ENCODE results near the gene EFNA2. TPM values are rescaled to one million over a fixed set of nuclear protein-coding genes. Genes with fewer than 3 reads are reported as not detected.
"Not testable (repeated sequence)": the region's sequence is repeated elsewhere in the genome, so short reads cannot be mapped to it uniquely, and the experiment has no call there.

The EFNA2 gene
- total RNA-seq, 2 donors from 2014 or later, result not detected

DNA sequence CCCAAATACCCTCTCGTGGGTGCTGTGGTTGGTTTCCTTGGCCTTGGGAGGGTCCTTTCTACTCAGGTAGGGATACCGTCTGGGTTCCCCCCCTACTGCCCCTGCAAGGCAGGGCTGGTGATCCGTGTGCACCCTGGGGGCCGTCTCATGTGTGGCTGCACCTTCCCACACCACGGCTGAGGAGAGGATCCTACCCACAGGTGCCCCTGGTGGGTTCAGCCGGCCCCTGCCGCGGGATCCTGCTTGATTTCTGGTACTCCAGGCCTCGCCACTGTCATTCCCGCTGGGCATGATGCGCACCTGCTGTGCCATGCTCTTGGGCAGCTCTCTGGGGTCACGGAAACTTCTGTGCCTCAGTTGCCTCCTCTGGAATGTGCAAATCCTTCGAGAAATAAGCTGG is 30.8 kb downstream of the EFNA2 start:
- Histone ChIP-seq H3K9me3 (no peaks in the 10 kb centered on the region), H3K4me3 (no peak overlapping the region), H3K27me3 (peaks cover 0 to 6% of the 10 kb centered on the region in 2 donors), H3K27ac (no peak overlapping the region), H3K36me3 (no peaks in the 10 kb centered on the region), H3K4me1 (peaks cover 0 to 9% of the 10 kb centered on the region in 2 donors)
- TF ChIP-seq, protein P1, sequence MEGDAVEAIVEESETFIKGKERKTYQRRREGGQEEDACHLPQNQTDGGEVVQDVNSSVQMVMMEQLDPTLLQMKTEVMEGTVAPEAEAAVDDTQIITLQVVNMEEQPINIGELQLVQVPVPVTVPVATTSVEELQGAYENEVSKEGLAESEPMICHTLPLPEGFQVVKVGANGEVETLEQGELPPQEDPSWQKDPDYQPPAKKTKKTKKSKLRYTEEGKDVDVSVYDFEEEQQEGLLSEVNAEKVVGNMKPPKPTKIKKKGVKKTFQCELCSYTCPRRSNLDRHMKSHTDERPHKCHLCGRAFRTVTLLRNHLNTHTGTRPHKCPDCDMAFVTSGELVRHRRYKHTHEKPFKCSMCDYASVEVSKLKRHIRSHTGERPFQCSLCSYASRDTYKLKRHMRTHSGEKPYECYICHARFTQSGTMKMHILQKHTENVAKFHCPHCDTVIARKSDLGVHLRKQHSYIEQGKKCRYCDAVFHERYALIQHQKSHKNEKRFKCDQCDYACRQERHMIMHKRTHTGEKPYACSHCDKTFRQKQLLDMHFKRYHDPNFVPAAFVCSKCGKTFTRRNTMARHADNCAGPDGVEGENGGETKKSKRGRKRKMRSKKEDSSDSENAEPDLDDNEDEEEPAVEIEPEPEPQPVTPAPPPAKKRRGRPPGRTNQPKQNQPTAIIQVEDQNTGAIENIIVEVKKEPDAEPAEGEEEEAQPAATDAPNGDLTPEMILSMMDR (IDR thresholded peaks at IDR 0.05), result no peak
- DNase-seq (ENCODE audit: low spot score), result no peak

DNA sequence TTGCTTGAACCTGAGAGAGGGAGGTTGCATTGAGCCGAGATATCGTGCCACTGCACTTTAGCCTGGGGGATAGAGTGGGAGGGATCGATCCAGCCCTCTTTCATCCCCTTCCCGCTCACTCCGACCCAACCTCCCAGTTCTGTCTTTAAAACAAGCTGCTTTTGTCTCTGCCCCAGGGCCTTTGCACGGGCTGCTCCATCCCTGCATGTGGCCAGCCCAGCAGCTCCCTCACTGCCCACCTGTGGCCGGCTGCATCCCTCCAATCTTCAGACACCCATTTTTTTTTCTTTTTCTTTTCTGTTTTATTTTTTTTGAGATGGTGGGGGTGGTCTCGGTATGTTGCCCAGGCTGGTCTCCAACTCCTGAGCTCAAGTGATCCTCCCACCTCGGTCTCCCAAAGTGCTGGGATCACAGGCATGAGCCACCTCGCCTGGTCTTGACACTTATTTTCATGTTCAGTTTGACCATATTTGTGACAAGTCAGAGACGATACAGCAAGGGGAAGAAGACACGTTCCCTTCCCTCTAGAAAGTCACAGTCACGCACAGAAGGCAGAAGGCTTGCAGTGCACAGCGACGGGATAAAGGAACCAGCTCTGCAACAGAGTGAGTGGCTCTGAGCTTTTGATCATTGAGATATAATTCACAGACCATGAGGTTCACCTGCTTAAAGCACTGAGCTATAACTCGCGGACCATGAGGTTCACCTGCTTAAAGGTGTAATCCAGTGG is 31.8 kb downstream of the EFNA2 start:
- peaks cover 0 to 9% of the 10 kb centered on the region in 2 donors for H3K4me1 ChIP-seq
- DNase-seq (ENCODE audit: low spot score), result no peak
- TF ChIP-seq, protein P1 (IDR thresholded peaks at IDR 0.05), result no peak
- no peaks in the 10 kb centered on the region for H3K36me3 ChIP-seq
- H3K9me3 ChIP-seq, result no peaks in the 10 kb centered on the region
- no peak overlapping the region for H3K27ac ChIP-seq
- H3K4me3 ChIP-seq, result no peak overlapping the region
- peaks cover 0 to 6% of the 10 kb centered on the region in 2 donors for H3K27me3 ChIP-seq

DNA sequence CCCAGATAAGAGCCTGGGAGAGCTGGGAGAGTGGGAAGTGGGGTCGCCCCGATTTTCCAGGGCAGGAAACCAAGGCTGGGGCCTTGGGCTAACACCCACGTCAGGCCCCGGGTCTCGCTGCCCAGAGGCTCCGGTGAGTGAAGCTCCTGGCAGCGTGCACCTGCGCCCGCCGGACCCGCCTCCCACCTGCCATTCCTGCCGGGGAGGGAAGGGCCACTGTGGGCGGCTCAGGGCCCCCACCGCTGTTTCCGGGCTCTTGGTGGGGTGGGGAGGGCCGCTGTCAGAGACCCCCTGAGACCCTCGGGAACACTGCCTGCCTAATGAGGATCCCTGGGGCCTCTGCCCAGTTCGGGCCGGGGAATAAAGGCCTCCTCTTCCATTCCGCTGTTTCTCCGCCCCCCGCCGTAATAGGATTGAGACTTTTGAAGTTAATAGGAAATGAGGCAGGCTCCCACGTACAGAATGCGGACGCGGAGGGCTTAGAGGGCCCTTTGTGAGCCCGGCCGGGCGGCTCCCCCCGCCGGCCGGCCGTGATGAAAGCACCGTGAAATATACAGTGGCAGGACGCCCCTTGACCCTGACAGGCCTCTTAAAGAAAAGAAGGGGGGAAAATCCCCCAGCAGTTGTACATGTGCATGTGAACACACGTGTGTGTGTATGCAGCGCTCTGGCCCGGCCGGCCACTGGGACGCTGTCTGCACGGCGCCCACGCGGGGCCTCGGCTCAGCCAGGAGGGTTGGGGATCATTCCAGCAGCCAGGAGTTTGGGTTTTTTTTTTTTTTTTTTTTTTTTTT is 33.2 kb downstream of the EFNA2 start:
- H3K4me3 ChIP-seq, result no peak overlapping the region
- no peak overlapping the region for H3K27ac ChIP-seq
- no peak for DNase-seq (ENCODE audit: low spot score)
- peaks cover 0 to 6% of the 10 kb centered on the region in 2 donors for H3K27me3 ChIP-seq
- TF ChIP-seq, protein P1 (IDR thresholded peaks at IDR 0.05), result no peak
- peaks cover 0 to 9% of the 10 kb centered on the region in 2 donors for H3K4me1 ChIP-seq
- no peaks in the 10 kb centered on the region for H3K9me3 ChIP-seq
- no peaks in the 10 kb centered on the region for H3K36me3 ChIP-seq

DNA sequence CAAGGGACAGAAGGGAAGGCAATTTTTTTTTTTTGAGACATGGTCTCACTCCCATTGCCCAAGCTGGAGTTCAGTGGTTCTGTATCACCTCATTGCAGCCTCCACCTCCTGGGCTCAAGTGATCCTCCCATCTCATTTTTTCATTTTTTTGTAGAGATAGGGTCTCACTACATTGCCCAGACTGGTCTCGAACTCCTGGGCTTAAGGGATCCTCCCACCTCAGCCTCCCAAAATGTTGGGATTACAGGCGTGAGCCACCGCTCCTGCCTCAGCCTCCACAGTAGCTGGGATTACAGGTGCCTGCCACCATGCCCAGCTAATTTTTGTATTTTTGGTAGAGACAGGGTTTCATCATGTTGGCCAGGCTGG is 34.6 kb downstream of the EFNA2 start:
- H3K4me1 ChIP-seq, result peaks cover 0 to 18% of the 10 kb centered on the region in 2 donors
- DNase-seq (ENCODE audit: low spot score); H3K4me3 ChIP-seq; H3K36me3 ChIP-seq; H3K27me3 ChIP-seq; H3K9me3 ChIP-seq; H3K27ac ChIP-seq: not testable (repeated sequence)

DNA sequence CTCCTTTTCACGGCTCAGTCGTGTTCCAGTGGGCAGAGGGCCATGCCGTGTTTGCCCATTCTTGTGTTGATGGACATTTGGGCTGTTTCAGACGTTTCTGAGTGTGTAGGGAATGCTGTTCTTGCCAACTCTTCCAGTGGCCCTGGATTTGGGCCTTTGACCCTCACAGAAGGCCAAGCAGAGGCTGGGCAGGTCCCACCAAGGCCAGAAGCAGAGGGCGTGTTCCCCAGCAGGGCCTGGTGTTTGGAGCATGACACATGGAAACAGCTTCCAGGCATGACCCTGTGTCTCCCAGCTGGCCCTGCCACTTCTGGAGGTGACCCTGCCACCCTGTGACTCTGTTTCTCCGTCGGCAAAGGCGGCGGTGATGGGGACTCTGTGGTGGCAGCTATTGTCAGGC is 35.9 kb downstream of the EFNA2 start:
- Histone ChIP-seq H3K27ac (no peak overlapping the region), H3K36me3 (no peaks in the 10 kb centered on the region), H3K9me3 (no peaks in the 10 kb centered on the region), H3K27me3 (peaks cover 0 to under 1% of the 10 kb centered on the region in 2 donors), H3K4me1 (peaks cover 0 to 12% of the 10 kb centered on the region in 2 donors), H3K4me3 (no peak overlapping the region)
- TF ChIP-seq, protein P1 (IDR thresholded peaks at IDR 0.05), result no peak
- DNase-seq (ENCODE audit: low spot score), result no peak

DNA sequence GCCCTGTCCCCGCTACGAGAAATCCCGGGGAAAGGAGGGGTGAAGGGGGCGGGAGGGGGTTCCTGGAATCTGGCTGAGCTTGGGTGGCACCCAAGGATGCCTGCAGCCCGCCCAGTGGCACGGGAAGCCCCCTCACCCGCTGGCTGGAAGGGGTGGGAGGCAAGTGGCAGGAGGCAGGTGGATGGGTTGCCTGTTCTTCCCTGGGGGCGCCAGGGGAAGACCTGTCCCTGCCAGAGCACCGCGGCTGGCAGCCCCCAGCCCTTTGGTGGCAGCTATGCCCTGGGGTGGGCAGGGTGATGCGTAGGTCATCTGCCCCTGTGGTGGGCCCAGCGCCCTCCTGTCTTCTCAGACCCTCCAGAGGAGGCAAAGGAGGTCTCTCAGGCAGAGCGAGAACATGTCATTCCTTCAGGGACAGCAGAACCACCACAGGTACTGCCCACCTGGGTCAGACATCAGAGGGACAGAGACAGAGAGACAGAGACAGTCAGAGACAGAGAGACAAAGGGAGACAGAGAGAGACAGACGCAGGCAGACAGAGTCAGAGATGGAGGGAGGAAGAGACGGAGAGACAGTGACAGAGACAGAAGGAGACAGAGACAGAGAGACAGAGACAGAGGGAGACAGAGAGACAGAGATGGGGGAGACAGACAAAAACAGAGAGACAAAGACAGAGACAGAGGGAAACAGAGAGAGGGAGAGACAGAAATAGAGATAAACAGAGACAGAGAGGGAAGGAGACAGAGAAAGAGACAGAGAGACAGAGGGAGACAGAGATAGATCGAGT is 36.7 kb downstream of the EFNA2 start:
- H3K36me3 ChIP-seq, result no peaks in the 10 kb centered on the region
- no peak overlapping the region for H3K4me3 ChIP-seq
- DNase-seq (ENCODE audit: low spot score), result no peak
- H3K9me3 ChIP-seq, result no peaks in the 10 kb centered on the region
- H3K27ac ChIP-seq, result no peak overlapping the region
- TF ChIP-seq, protein P1 (IDR thresholded peaks at IDR 0.05), result no peak
- peaks cover 0 to 12% of the 10 kb centered on the region in 2 donors for H3K4me1 ChIP-seq
- no peaks in the 10 kb centered on the region for H3K27me3 ChIP-seq

All from right atrium auricular region (tissue), 2 donors.